HepG2 (cell line): ENCODE results near the gene RPL36AL. TPM values are rescaled to one million over a fixed set of nuclear protein-coding genes. Genes with fewer than 3 reads are reported as not detected.

Experiments
- ATAC-seq: fragments of 200-7000 bp; cut with Tn5 transposase; 3 replicates; pipeline ENCODE4 v1.9.1; 2020; ENCODE audit warnings: mild to moderate bottlenecking, moderate library complexity
- BruUV-seq: library from RNA; stranded (reverse); fragments of 400-500 nt; replicated peaks from 2 replicates; lab custom pipeline; 2021; lab: Mats Ljungman, UMichigan
- CTCF ChIA-PET: fragments of 300-600 bp; formaldehyde crosslinking; extraction: SDS; loops from one replicate; lab custom pipeline; 2021; ENCODE audit warnings: low total read pairs, inconsistent platforms, low intra/inter-chr PET ratio; lab: Yijun Ruan, JAX
- POLR2A ChIA-PET: fragments of 350-600 bp; sonication (Branson Sonifier 250); formaldehyde crosslinking; loops from one replicate; lab custom pipeline; 2020; ENCODE audit warnings: antibody characterized with exemption, inconsistent platforms; lab: Yijun Ruan, JAX
- DNase-seq: peaks from one replicate; pipeline ENCODE4 v3.0.0-alpha.2; 2015; ENCODE audit warnings: low spot score
- FAIRE-seq: peaks from 3 replicates; lab custom pipeline; 2011; peaks lifted over from hg19 to GRCh38; lab: Jason Lieb, UNC
- H2AFZ ChIP-seq: one replicate; pipeline ENCODE4 v1.6.1; 2011; ENCODE audit warnings: low read length, inconsistent platforms
- H3K27ac ChIP-seq: fragments of 300-600 bp; 3 replicates; pipeline ENCODE4 v1.8.0; 2011; ENCODE audit warnings: mixed run types, mild to moderate bottlenecking, mixed read lengths, low read length, inconsistent platforms; ENCODE audit not compliant: insufficient read depth; ENCODE audit errors: extremely low read length
- H3K27me3 ChIP-seq, 2 experiments: fragments of 200-600 bp in 1 of 2; 2 replicates in 1 of 2; 3 replicates in 1 of 2; pipeline versions ENCODE4 v1.6.0 to v1.8.0; 2011; ENCODE audit warnings: low read length in 2 of 2, mild to moderate bottlenecking in 2 of 2, moderate library complexity in 2 of 2, inconsistent platforms in 1 of 2; ENCODE audit not compliant: insufficient read depth in 2 of 2, control insufficient read depth in 1 of 2
- H3K36me3 ChIP-seq, 2 experiments: fragments of 200-600 bp in 1 of 2; replicated peaks in 1 of 2; 2 replicates in 1 of 2; 3 replicates in 1 of 2; pipeline versions ENCODE4 v1.5.1 to v1.8.0; 2011; ENCODE audit warnings: low read length in 2 of 2, inconsistent platforms in 1 of 2; ENCODE audit not compliant: insufficient read depth in 2 of 2, control insufficient read depth in 1 of 2
- H3K4me1 ChIP-seq: 2 replicates; pipeline ENCODE4 v1.5.1; 2012; ENCODE audit warnings: low read length, inconsistent platforms; ENCODE audit not compliant: insufficient read depth
- H3K4me2 ChIP-seq: 2 replicates; pipeline ENCODE4 v1.6.0; 2011; ENCODE audit warnings: low read depth, low read length, inconsistent platforms
- H3K4me3 ChIP-seq, 3 experiments: fragments of 200-600 bp in 1 of 3; sonication (generic), shearing (Covaris generic) in 1 of 3; replicated peaks in 1 of 3; 2 replicates each; pipeline ENCODE4 v1.5.1; 2011 to 2016; ENCODE audit warnings: low read length in 3 of 3, inconsistent platforms in 2 of 3, low read depth in 2 of 3, mild to moderate bottlenecking in 2 of 3, control low read depth in 1 of 3, mixed read lengths in 1 of 3; ENCODE audit not compliant: insufficient read depth in 1 of 3
- H3K79me2 ChIP-seq: one replicate; pipeline ENCODE4 v1.6.1; 2011; ENCODE audit warnings: low read length, inconsistent platforms; ENCODE audit not compliant: insufficient read depth
- H3K9ac ChIP-seq: 2 replicates; pipeline ENCODE4 v1.6.0; 2011; ENCODE audit warnings: mild to moderate bottlenecking, low read depth, low read length, inconsistent platforms; ENCODE audit not compliant: insufficient read depth
- H3K9me3 ChIP-seq: 2 replicates; pipeline ENCODE4 v1.5.1; 2012; ENCODE audit warnings: mild to moderate bottlenecking, low read length
- H4K20me1 ChIP-seq: 2 replicates; pipeline ENCODE4 v1.6.0; 2011; ENCODE audit warnings: inconsistent platforms, mild to moderate bottlenecking, low read length, moderate library complexity; ENCODE audit not compliant: insufficient read depth
- HOXA5 ChIP-seq: sonication (generic); formaldehyde crosslinking; IDR thresholded peaks from 2 replicates; pipeline ENCODE4 v1.4.0; 2020; ENCODE audit warnings: missing genetic modification reagents
- MAFK ChIP-seq, 2 experiments: IDR thresholded peaks in 1 of 2; conservative IDR thresholded peaks in 1 of 2; 2 replicates each; pipeline ENCODE4 v1.6.1; 2011; ENCODE audit warnings: improper control_type of control experiment in 2 of 2, low read length in 2 of 2
- TBX3 ChIP-seq: fragments of 450-650 bp; IDR thresholded peaks from 2 replicates; pipeline ENCODE4 v1.6.1; 2017; ENCODE audit warnings: antibody characterized with exemption, mild to moderate bottlenecking, inconsistent platforms, borderline replicate concordance
- XRCC5 ChIP-seq: fragments of 200-400 bp; formaldehyde crosslinking; optimal IDR thresholded peaks from 2 replicates; pipeline ENCODE3; 2017; ENCODE audit warnings: mild to moderate bottlenecking, low read length
- ZNF598 ChIP-seq: sonication (generic); formaldehyde crosslinking; IDR thresholded peaks from 2 replicates; pipeline ENCODE4 v1.5.1; 2020; ENCODE audit warnings: mild to moderate bottlenecking, missing genetic modification reagents, borderline replicate concordance
- ZSCAN21 ChIP-seq: sonication (generic); formaldehyde crosslinking; IDR thresholded peaks from 2 replicates; pipeline ENCODE4 v1.8.0; 2022; ENCODE audit warnings: mild to moderate bottlenecking, missing genetic modification reagents, moderate library complexity, borderline replicate concordance
- ZSCAN29 ChIP-seq: sonication (generic); formaldehyde crosslinking; conservative IDR thresholded peaks from 2 replicates; pipeline ENCODE4 v1.4.0; 2020; ENCODE audit warnings: mild to moderate bottlenecking, missing genetic modification reagents
- WGBS: methylation state at CpG from one replicate; pipeline ENCODE4 v1.1.6; 2017; ENCODE audit warnings: low lambda C conversion rate; 5-methylcytosine and 5-hydroxymethylcytosine counted together
- in situ Hi-C: cut with HindIII; loops from 2 replicates; pipeline ENCODE4 v1.10.0; 2017; ENCODE audit warnings: low pct_unique_long_range_greater_than_20kb; ENCODE audit not compliant: extremely low pct_ligation_motif_present
- intact Hi-C: fragments of 100-400 bp; cut with micrococcal nuclease; formaldehyde crosslinking; loops from one replicate; pipeline ENCODE4 v1.10.0; 2022; ENCODE audit not compliant: unreplicated experiment
- polyA plus RNA-seq, 8 experiments: library from polyadenylated mRNA; depleted of rRNA in 3 of 8; stranded (reverse) in 7 of 8; unstranded in 1 of 8; fragments of >200 nt; fragmentation: Illumina TruSeq in 4 of 8; extraction: Trizol in 4 of 8; gene quantifications; 2 replicates each; pipeline versions ENCODE4 v1.2.1 to v1.2.3, GENCODE V29; 2011 to 2016; ENCODE audit warnings: low read depth in 4 of 8, missing spikeins in 1 of 8, mixed read lengths in 1 of 8; ENCODE audit not compliant: insufficient read depth in 1 of 8
- total RNA-seq, 5 experiments: library from RNA; depleted of rRNA; stranded (reverse); fragments of >200 nt; fragmentation: Illumina TruSeq; extraction: Trizol; gene quantifications; 2 replicates each; pipeline ENCODE4 v1.2.3, GENCODE V29; 2016; ENCODE audit warnings: low read depth in 1 of 5
- TF ChIP-seq, protein P1 (sequence below): sonication (generic); formaldehyde crosslinking; IDR thresholded peaks from 2 replicates; pipeline ENCODE4 v1.4.0; 2020; ENCODE audit warnings: missing genetic modification reagents
- TF ChIP-seq, protein P2 (sequence below): sonication (generic); formaldehyde crosslinking; IDR thresholded peaks from 2 replicates; pipeline ENCODE4 v1.5.1; 2020; ENCODE audit warnings: missing genetic modification reagents, mild to moderate bottlenecking, borderline replicate concordance

The RPL36AL gene
- total and polyA plus RNA-seq, 2 of the 13 experiments (the other 11 are each of a cell fraction or from before 2014, with no cell fraction given), result 90.0 to 294 TPM

DNA sequence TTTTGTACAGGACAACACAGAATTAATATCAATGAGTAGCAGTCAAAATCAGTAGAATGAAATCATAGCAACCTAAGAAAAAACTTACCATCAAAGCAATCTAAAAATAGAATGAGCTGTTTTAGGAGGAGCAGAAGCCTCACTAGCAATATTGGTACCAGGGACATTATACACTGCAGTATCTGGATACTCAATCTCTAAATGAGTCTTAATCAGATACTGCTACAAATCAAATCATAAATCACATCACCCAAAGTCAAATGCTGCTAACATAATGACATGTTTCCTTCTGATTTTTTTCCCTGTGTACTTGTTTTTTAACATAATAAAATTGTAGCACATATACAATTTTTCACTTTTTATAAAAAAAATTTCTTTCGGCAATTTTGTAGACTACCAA is 42.3 kb downstream of the RPL36AL start:
- Histone ChIP-seq H3K4me2 (no peak overlapping the region), H3K79me2 (peaks cover 31% of the 10 kb centered on the region)
- in situ Hi-C loops, result no loop called here

DNA sequence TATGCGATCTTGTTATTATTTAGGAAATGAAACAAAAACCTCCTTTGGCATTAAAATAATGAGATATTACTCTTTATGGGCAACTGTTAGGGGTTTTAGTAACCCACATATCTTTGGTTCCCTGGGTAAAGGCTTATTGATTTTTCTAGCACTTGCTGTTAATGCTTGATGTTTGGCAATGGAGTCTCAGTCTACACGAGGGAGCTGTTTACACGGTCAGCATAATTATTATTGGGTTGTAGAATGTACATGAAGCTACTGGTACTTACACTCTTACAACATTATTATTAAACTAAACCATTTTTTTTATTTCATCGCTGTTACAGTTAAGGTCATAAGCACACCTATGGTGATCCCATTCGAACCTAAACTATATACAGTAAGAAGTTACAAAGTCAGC is 46.4 kb downstream of the RPL36AL start:
- intact Hi-C loops (no loop called here), in situ Hi-C loops (no loop called here)
- no peak for FAIRE-seq
- peaks cover 7 to 17% of the 10 kb centered on the region in 2 experiments; a peak in 4 of 5 replicates for H3K36me3 ChIP-seq
- H3K9me3 ChIP-seq, result no peaks in the 10 kb centered on the region
- ChIA-PET POLR2A (interaction anchor here (1.2 kb wide), 1 partner anchor 12 kb away, joined by 5 read pairs; the partner anchor contains the start of gene RPS29), CTCF (no interaction called here)
- DNase-seq, result no peak
- H3K4me3 ChIP-seq, result no peak overlapping the region
- H3K4me2 ChIP-seq, result no peak overlapping the region
- no peaks in the 10 kb centered on the region; the same call in 1 of the 2 replicates for H4K20me1 ChIP-seq
- H3K27ac ChIP-seq, result no peak overlapping the region
- TF ChIP-seq MAFK (conservative IDR thresholded peaks at IDR 0.05 in 1 of 2, IDR thresholded peaks at IDR 0.05 in 1 of 2; ENCODE audit: low read length in 2 of 2) (peak; percentile 19 to 50; a peak in 2 of 4 replicates), HOXA5 (CRISPR knock-in tag) (no peak)
- no peak overlapping the region for H2AFZ ChIP-seq
- no peak for ATAC-seq
- H3K9ac ChIP-seq, result no peak overlapping the region
- H3K4me1 ChIP-seq, result peaks cover 13% of the 10 kb centered on the region
- BruUV-seq, result no TSS peak
- no peaks in the 10 kb centered on the region for H3K27me3 ChIP-seq
- no peaks in the 10 kb centered on the region for H3K79me2 ChIP-seq
- 83% methylated on average over 5 of the region's 5 CpGs for WGBS

More for the DNA sequence above, 42.3 kb downstream of the RPL36AL start:
- Histone ChIP-seq H3K27ac (no peak overlapping the region), H3K4me1 (peaks cover 28% of the 10 kb centered on the region), H3K27me3 (no peaks in the 10 kb centered on the region), H3K9ac (no peak overlapping the region), H4K20me1 (peaks cover 28% of the 10 kb centered on the region), H3K4me3 (no peak overlapping the region), H2AFZ (no peak overlapping the region), H3K36me3 (peaks cover 9 to 22% of the 10 kb centered on the region in 2 experiments), H3K9me3 (no peaks in the 10 kb centered on the region)
- ChIA-PET CTCF (no interaction called here), POLR2A (interaction anchor here (1.3 to 1.5 kb wide), 2 partner anchors 9 to 14 kb away, joined by 3 to 5 read pairs; partner anchors contain the start of gene RPS29)
- no peak for FAIRE-seq
- ATAC-seq, result no peak
- BruUV-seq, result no TSS peak
- WGBS, result 95% methylated on average over 1 of the region's 1 CpG
- no peak for TF ChIP-seq ZSCAN21
- TF ChIP-seq XRCC5, result no peak
- TF ChIP-seq ZNF598 (CRISPR knock-in tag), result no peak
- TF ChIP-seq ZSCAN29, result no peak
- TF ChIP-seq TBX3, result no peak
- TF ChIP-seq, protein P1, sequence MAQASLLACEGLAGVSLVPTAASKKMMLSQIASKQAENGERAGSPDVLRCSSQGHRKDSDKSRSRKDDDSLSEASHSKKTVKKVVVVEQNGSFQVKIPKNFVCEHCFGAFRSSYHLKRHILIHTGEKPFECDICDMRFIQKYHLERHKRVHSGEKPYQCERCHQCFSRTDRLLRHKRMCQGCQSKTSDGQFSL (CRISPR knock-in tag), result no peak
- TF ChIP-seq, protein P2, sequence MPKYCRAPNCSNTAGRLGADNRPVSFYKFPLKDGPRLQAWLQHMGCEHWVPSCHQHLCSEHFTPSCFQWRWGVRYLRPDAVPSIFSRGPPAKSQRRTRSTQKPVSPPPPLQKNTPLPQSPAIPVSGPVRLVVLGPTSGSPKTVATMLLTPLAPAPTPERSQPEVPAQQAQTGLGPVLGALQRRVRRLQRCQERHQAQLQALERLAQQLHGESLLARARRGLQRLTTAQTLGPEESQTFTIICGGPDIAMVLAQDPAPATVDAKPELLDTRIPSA (CRISPR knock-in tag), result no peak
- intact Hi-C loops, result no loop called here
- DNase-seq, result no peak
